ENCODE results near the gene STPG2. TPM values are rescaled to one million over a fixed set of nuclear protein-coding genes. Genes with fewer than 3 reads are reported as not detected.

Gene STPG2
- total and polyA plus RNA-seq, 10 of the 15 experiments (the other 5 are each of a cell fraction or from before 2014, with no cell fraction given) = 0.13 to 0.24 TPM; not detected in 8

- no peak overlapping the region for H3K27ac ChIP-seq (ENCODE audit: control insufficient read depth, insufficient read depth)
- FAIRE-seq (no peak), DNase-seq (ENCODE audit: low read depth, low spot score) (no peak), ATAC-seq (no peak)
- no peaks in the 10 kb centered on the region for H3K9me3 ChIP-seq (replicated peaks; ENCODE audit: control insufficient read depth, insufficient read depth, low read length)
- BruUV-seq (replicated peaks) = no TSS peak
- no peaks in the 10 kb centered on the region for H3K79me2 ChIP-seq (ENCODE audit: control insufficient read depth, insufficient read depth, low read length)
- no peaks in the 10 kb centered on the region for H4K20me1 ChIP-seq (ENCODE audit: control insufficient read depth, insufficient read depth)
- intact Hi-C loops (cut with micrococcal nuclease; ENCODE audit: unreplicated experiment) (no loop called here), in situ Hi-C loops (cut with MboI) (no loop called here)
- no peak overlapping the region for H3K4me3 ChIP-seq
- ChIA-PET SMC1A (ENCODE audit: uncharacterized antibody, unreplicated experiment) (no interaction called here), CTCF (interaction anchor here (0.9 kb wide), 1 partner anchor 53 kb away, joined by 3 read pairs; no protein-coding TSS in a partner anchor), POLR2A (no interaction called here), RAD21 (ENCODE audit: unreplicated experiment) (no interaction called here)
- no peak overlapping the region for H3K4me2 ChIP-seq (ENCODE audit: control insufficient read depth, insufficient read depth)
- H3K27me3 ChIP-seq (replicated peaks in 1 of 2; ENCODE audit: control insufficient read depth in 2 of 2, insufficient read depth in 2 of 2, low read length in 1 of 2) = no peaks in the 10 kb centered on the region
- no peak for TF ChIP-seq E2F4 (IDR thresholded peaks at IDR 0.05; ENCODE audit: low read depth, low read length)
- TF ChIP-seq SREBF1 (IDR thresholded peaks at IDR 0.05; ENCODE audit: low read length) = no peak
- TF ChIP-seq BACH1 (IDR thresholded peaks at IDR 0.05; ENCODE audit: borderline replicate concordance) = no peak
- TF ChIP-seq POLR2AphosphoS5 (IDR thresholded peaks at IDR 0.05; ENCODE audit: low read length) = no peak
- TF ChIP-seq MEF2B (IDR thresholded peaks at IDR 0.05; ENCODE audit: partially characterized antibody, poor library complexity, severe bottlenecking) = no peak
- no peak for TF ChIP-seq NRF1 (conservative IDR thresholded peaks at IDR 0.05; ENCODE audit: low read depth, low read length)
- TF ChIP-seq ELK1 (IDR thresholded peaks at IDR 0.05; ENCODE audit: low read depth, low read length) = no peak
- no peak for TF ChIP-seq EZH2 (IDR thresholded peaks at IDR 0.05; ENCODE audit: borderline replicate concordance, control insufficient read depth, low read depth, low read length)
- no peak for TF ChIP-seq ZBED1 (IDR thresholded peaks at IDR 0.05; ENCODE audit: borderline replicate concordance)
- TF ChIP-seq SIX5 (IDR thresholded peaks at IDR 0.05; ENCODE audit: low read depth, low read length, severe bottlenecking) = no peak
- no peak for TF ChIP-seq ESRRA (IDR thresholded peaks at IDR 0.05; ENCODE audit: low read length)
- TF ChIP-seq SUZ12 (IDR thresholded peaks at IDR 0.05; ENCODE audit: unreplicated experiment) = no peak
- TF ChIP-seq IRF3 (IDR thresholded peaks at IDR 0.05) = no peak
- no peaks in the 10 kb centered on the region for H3K36me3 ChIP-seq (ENCODE audit: control insufficient read depth in 2 of 2, insufficient read depth in 2 of 2, low read length in 1 of 2)
- H2AFZ ChIP-seq (ENCODE audit: control insufficient read depth, low read depth, low read length) = no peak overlapping the region
- H3K4me1 ChIP-seq (ENCODE audit: control insufficient read depth, insufficient read depth, low read length) = no peaks in the 10 kb centered on the region
- no peak overlapping the region for H3K9ac ChIP-seq (ENCODE audit: control insufficient read depth, insufficient read depth, low read length)
Measured at GRCh38 chr4:97950836-97951235, 192.4 kb downstream of the STPG2 start.
